Measurements from ENCODE around the gene OR52I1. TPM values are rescaled to one million over a fixed set of nuclear protein-coding genes. Genes with fewer than 3 reads are reported as not detected.

The OR52I1 gene
- total RNA-seq, 2 donors from 2014 or later, result not detected

DNA sequence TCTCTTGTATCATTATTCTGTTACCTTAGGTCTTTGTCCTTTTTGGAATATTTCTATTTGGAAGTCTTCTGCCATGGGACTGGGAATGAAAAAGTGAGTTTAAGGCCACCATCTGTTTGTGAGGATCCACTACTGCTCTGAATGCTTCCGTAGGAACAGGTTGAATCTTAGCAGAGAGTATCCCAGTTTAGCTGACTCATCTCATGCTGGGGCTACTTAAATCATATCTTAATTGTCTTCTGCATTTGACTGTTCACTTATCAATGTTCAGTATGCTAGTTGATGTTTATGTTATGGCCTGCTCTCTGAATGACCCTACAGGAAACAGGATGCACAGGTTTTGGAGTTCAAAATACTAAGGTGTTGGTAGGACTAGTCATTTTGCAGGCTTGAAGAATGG lies 13.7 kb upstream of the OR52I1 start:
- H3K27ac ChIP-seq (ENCODE audit: low read depth, low read length), result no peak overlapping the region
- Mint-ChIP-seq H3K36me3 (ENCODE audit: low read depth) (no peaks in the 10 kb centered on the region), H3K27ac (no peak overlapping the region), H3K9me3 (no peaks in the 10 kb centered on the region), H3K27me3 (ENCODE audit: insufficient read depth) (peaks cover 2% of the 10 kb centered on the region), H3K4me3 (no peak overlapping the region), H3K4me1 (peaks cover 15% of the 10 kb centered on the region)
- H3K4me3 ChIP-seq (ENCODE audit: low read length), result no peak overlapping the region
- no peak for DNase-seq
- H3K9ac ChIP-seq (ENCODE audit: extremely low read depth, low read length, poor library complexity, severe bottlenecking), result no peak overlapping the region
- no peaks in the 10 kb centered on the region for H3K9me3 ChIP-seq (ENCODE audit: control insufficient read depth, low read length)
- TF ChIP-seq, protein P1, sequence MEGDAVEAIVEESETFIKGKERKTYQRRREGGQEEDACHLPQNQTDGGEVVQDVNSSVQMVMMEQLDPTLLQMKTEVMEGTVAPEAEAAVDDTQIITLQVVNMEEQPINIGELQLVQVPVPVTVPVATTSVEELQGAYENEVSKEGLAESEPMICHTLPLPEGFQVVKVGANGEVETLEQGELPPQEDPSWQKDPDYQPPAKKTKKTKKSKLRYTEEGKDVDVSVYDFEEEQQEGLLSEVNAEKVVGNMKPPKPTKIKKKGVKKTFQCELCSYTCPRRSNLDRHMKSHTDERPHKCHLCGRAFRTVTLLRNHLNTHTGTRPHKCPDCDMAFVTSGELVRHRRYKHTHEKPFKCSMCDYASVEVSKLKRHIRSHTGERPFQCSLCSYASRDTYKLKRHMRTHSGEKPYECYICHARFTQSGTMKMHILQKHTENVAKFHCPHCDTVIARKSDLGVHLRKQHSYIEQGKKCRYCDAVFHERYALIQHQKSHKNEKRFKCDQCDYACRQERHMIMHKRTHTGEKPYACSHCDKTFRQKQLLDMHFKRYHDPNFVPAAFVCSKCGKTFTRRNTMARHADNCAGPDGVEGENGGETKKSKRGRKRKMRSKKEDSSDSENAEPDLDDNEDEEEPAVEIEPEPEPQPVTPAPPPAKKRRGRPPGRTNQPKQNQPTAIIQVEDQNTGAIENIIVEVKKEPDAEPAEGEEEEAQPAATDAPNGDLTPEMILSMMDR (conservative IDR thresholded peaks at IDR 0.05), result no peak
- WGBS, 2 experiments (ENCODE audit: insufficient coverage in 1 of 2, insufficient read length in 1 of 2), result 92% methylated on average over 1 of the region's 1 CpG; no CpG with 5 or more reads in 1 of the 2 experiments
- H3K36me3 ChIP-seq (ENCODE audit: control insufficient read depth, insufficient read depth, low read length), result no peaks in the 10 kb centered on the region
- H3K27me3 ChIP-seq (ENCODE audit: control insufficient read depth, insufficient read depth, low read length, poor library complexity, severe bottlenecking), result peaks cover 10% of the 10 kb centered on the region
- H3K4me1 ChIP-seq (ENCODE audit: control insufficient read depth, insufficient read depth, low read length), result no peaks in the 10 kb centered on the region

DNA sequence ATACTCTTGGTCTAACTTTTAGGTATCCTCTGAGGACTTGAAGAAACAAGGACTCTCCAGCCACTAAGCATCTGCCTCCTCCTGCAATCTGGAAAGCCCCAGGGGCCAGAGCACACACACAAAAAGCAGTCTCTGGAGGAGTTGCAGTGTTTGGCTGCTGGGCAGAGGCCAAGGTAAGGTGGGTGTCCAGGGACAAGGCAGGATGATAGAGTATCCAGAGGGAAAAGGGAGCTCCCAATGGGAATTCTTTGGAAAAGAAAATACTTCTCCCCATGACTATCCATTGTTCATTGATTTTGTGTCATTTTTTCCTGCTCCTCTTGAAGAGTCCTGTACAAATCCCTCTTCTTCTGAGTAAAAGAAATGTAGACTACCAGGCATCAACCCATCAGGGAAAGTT lies 12.4 kb upstream of the OR52I1 start, which contains the start of gene OR52I2:
TSS of gene OR52I2 (plus strand) at position 301 of the 400 bp plus-strand sequence.
- TF ChIP-seq, protein P1 (conservative IDR thresholded peaks at IDR 0.05), result no peak
- H3K9me3 ChIP-seq (ENCODE audit: control insufficient read depth, low read length), result no peaks in the 10 kb centered on the region
- H3K4me1 ChIP-seq (ENCODE audit: control insufficient read depth, insufficient read depth, low read length), result no peaks in the 10 kb centered on the region
- H3K27ac ChIP-seq (ENCODE audit: low read depth, low read length), result no peak within 1 kb of the TSS
- no peak within 1 kb of the TSS for H3K4me3 ChIP-seq (ENCODE audit: low read length)
- DNase-seq, result no peak
- Mint-ChIP-seq H3K4me1 (peaks cover 11% of the 10 kb centered on the region), H3K27me3 (ENCODE audit: insufficient read depth) (peaks cover 7% of the 10 kb centered on the region), H3K36me3 (ENCODE audit: low read depth) (no peaks in the 10 kb centered on the region), H3K4me3 (no peak within 1 kb of the TSS), H3K27ac (no peak within 1 kb of the TSS), H3K9me3 (no peaks in the 10 kb centered on the region)
- H3K9ac ChIP-seq (ENCODE audit: extremely low read depth, low read length, poor library complexity, severe bottlenecking), result no peak within 1 kb of the TSS
- no peaks in the 10 kb centered on the region for H3K36me3 ChIP-seq (ENCODE audit: control insufficient read depth, insufficient read depth, low read length)
- peaks cover 17% of the 10 kb centered on the region for H3K27me3 ChIP-seq (ENCODE audit: control insufficient read depth, insufficient read depth, low read length, poor library complexity, severe bottlenecking)

DNA sequence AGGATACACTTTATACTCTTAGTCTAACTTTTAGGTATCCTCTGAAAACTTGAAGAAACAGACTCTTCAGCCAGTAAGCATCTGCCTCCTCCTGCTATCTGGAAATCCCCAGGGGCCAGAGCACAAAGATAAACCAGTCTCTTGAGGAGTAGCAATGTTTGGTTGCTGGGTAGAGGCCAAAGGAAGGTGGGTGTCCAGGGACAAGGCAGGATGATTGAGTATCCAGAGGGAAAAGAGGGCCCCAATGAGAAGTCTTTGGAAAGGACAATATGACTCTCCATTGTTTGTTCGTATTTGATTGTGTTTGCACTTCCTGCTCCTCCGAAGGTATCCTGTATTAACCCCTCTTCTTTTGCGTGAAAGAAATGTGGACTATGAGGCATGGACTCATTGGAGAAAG lies 4.8 kb upstream of the OR52I1 start:
- Histone ChIP-seq H3K4me1 (ENCODE audit: control insufficient read depth, insufficient read depth, low read length) (no peaks in the 10 kb centered on the region), H3K9me3 (ENCODE audit: control insufficient read depth, low read length) (no peaks in the 10 kb centered on the region), H3K9ac (ENCODE audit: extremely low read depth, low read length, poor library complexity, severe bottlenecking) (no peak overlapping the region), H3K27ac (ENCODE audit: low read depth, low read length) (no peak overlapping the region), H3K27me3 (ENCODE audit: control insufficient read depth, insufficient read depth, low read length, poor library complexity, severe bottlenecking) (peaks cover 16% of the 10 kb centered on the region), H3K36me3 (ENCODE audit: control insufficient read depth, insufficient read depth, low read length) (no peaks in the 10 kb centered on the region), H3K4me3 (ENCODE audit: low read length) (no peak overlapping the region)
- Mint-ChIP-seq H3K4me1 (no peaks in the 10 kb centered on the region), H3K27me3 (ENCODE audit: insufficient read depth) (peaks cover 13% of the 10 kb centered on the region), H3K9me3 (no peaks in the 10 kb centered on the region), H3K36me3 (ENCODE audit: low read depth) (no peaks in the 10 kb centered on the region), H3K4me3 (no peak overlapping the region), H3K27ac (no peak overlapping the region)
- TF ChIP-seq, protein P1 (conservative IDR thresholded peaks at IDR 0.05), result no peak
- 84 to 95% methylated on average over 3 of the region's 3 CpGs for WGBS, 2 experiments (ENCODE audit: insufficient coverage in 1 of 2, insufficient read length in 1 of 2)
- no peak for DNase-seq
